ENCODE results near the gene SP3.

Gene SP3

GRCh38 chr2:173947131-173947530 lies 18.0 kb downstream of the SP3 start:
- no peak overlapping the region for H3K27ac ChIP-seq
- TF ChIP-seq CTCF (IDR thresholded peaks at IDR 0.05) (no peak), ZFX (IDR thresholded peaks at IDR 0.05; ENCODE audit: borderline replicate concordance) (no peak)

- no peak for TF ChIP-seq CTCF (IDR thresholded peaks at IDR 0.05)
- no peak for TF ChIP-seq ZFX (IDR thresholded peaks at IDR 0.05; ENCODE audit: borderline replicate concordance)
- no peak overlapping the region for H3K27ac ChIP-seq
Measured at GRCh38 chr2:173943738-173944137, 21.4 kb downstream of the SP3 start.

GRCh38 chr2:173942861-173943523 lies 22.2 kb downstream of the SP3 start:
- H3K27ac ChIP-seq: no peak overlapping the region
- TF ChIP-seq CTCF (IDR thresholded peaks at IDR 0.05) (no peak), ZFX (IDR thresholded peaks at IDR 0.05; ENCODE audit: borderline replicate concordance) (no peak)

GRCh38 chr2:173941567-173941966 lies 23.6 kb downstream of the SP3 start:
- no peak overlapping the region for H3K27ac ChIP-seq
- no peak for TF ChIP-seq CTCF (IDR thresholded peaks at IDR 0.05)
- no peak for TF ChIP-seq ZFX (IDR thresholded peaks at IDR 0.05; ENCODE audit: borderline replicate concordance)

- no peak overlapping the region for H3K27ac ChIP-seq
- TF ChIP-seq CTCF (IDR thresholded peaks at IDR 0.05): no peak
- TF ChIP-seq ZFX (IDR thresholded peaks at IDR 0.05; ENCODE audit: borderline replicate concordance): no peak
Measured at GRCh38 chr2:173940208-173941020, 24.8 kb downstream of the SP3 start.

GRCh38 chr2:173938700-173939384 lies 26.3 kb downstream of the SP3 start:
- TF ChIP-seq ZFX (IDR thresholded peaks at IDR 0.05; ENCODE audit: borderline replicate concordance): no peak
- no peak for TF ChIP-seq CTCF (IDR thresholded peaks at IDR 0.05)
- H3K27ac ChIP-seq: no peak overlapping the region

All from 22Rv1 (cell line).